ENCODE data around the gene DTX1. TPM values are rescaled to one million over a fixed set of nuclear protein-coding genes. Genes with fewer than 3 reads are reported as not detected.

DTX1 gene
- total RNA-seq, 1 donor from 2014 or later = not detected

DNA sequence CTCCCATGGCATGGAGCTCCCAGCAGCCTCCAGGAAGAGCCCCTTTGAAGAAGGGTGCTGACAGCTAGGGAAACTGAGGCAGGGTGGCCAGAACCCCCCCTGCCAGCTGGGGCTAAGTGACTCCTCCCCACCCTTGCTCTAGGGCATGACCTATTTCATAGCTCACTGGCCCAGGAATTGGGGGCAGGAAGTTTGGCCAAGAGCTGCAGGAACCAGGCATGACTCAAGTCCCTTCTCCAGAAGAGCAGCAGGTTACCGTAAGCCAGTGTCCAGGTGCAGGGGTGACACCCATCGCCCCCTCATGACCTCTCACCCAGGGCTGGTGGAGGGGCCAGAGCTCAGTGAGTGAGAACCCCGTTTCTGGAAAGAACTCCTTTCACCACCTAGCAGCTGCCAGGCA is 77.1 kb downstream of the DTX1 start:
- Mint-ChIP-seq H3K9me3 (ENCODE audit: low read depth) (no peaks in the 10 kb centered on the region), H3K27ac (ENCODE audit: unreplicated experiment) (no peak overlapping the region), H3K4me1 (ENCODE audit: low read depth) (no peaks in the 10 kb centered on the region), H3K36me3 (ENCODE audit: low read depth) (no peaks in the 10 kb centered on the region), H3K27me3 (ENCODE audit: low read depth) (peaks cover 49% of the 10 kb centered on the region), H3K4me3 (ENCODE audit: unreplicated experiment) (no peak overlapping the region)
- TF ChIP-seq, protein P1, sequence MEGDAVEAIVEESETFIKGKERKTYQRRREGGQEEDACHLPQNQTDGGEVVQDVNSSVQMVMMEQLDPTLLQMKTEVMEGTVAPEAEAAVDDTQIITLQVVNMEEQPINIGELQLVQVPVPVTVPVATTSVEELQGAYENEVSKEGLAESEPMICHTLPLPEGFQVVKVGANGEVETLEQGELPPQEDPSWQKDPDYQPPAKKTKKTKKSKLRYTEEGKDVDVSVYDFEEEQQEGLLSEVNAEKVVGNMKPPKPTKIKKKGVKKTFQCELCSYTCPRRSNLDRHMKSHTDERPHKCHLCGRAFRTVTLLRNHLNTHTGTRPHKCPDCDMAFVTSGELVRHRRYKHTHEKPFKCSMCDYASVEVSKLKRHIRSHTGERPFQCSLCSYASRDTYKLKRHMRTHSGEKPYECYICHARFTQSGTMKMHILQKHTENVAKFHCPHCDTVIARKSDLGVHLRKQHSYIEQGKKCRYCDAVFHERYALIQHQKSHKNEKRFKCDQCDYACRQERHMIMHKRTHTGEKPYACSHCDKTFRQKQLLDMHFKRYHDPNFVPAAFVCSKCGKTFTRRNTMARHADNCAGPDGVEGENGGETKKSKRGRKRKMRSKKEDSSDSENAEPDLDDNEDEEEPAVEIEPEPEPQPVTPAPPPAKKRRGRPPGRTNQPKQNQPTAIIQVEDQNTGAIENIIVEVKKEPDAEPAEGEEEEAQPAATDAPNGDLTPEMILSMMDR (IDR thresholded peaks at IDR 0.05) = no peak
- no peak for DNase-seq (ENCODE audit: low spot score)

DNA sequence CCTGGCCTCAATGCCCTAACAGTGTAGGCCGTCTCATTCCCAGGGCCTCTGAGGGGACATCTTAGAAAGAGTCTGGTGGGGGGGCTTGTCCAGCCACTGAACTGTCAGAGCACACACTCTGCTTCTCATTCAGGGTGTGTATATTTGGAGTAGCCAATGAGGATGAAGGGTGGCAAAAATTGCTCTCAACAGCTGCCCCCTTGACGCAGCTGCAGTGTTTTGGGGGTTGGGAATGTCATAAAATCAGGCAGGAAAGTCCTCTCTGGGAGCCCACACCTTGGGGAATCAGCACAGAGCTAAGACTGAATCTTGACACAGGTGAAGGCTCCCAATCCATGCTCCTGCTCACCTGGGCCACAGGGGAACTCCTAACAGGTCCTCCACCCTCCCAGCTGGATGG is 77.5 kb downstream of the DTX1 start:
- Mint-ChIP-seq H3K36me3 (ENCODE audit: low read depth) (no peaks in the 10 kb centered on the region), H3K4me3 (ENCODE audit: unreplicated experiment) (no peak overlapping the region), H3K9me3 (ENCODE audit: low read depth) (no peaks in the 10 kb centered on the region), H3K27ac (ENCODE audit: unreplicated experiment) (no peak overlapping the region), H3K27me3 (ENCODE audit: low read depth) (peaks cover 45% of the 10 kb centered on the region), H3K4me1 (ENCODE audit: low read depth) (no peaks in the 10 kb centered on the region)
- TF ChIP-seq, protein P1 (IDR thresholded peaks at IDR 0.05) = no peak
- DNase-seq (ENCODE audit: low spot score) = no peak

DNA sequence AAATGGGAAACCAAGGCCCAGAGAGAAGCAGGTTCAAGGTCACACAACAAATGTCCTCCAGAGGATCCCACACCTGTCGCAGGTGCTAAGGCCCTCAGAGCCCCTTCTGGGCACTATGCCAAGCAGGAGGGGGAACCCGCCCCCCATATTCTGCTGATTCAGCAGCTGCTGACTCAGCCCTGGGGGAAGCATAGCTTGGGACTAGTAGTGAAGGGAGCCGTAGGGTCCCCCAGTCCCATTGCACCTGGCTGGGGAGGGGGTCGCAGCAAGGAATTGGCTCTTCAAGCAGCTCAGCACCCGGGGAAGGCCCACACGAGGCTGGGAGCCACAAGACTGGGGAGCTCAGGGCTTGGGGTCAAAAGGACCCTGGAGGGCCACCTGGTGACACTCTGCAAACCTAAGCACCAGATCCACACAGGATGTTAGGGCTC is 78.0 kb downstream of the DTX1 start:
- Mint-ChIP-seq H3K36me3 (ENCODE audit: low read depth) (no peaks in the 10 kb centered on the region), H3K27me3 (ENCODE audit: low read depth) (peaks cover 40% of the 10 kb centered on the region), H3K4me3 (ENCODE audit: unreplicated experiment) (no peak overlapping the region), H3K9me3 (ENCODE audit: low read depth) (no peaks in the 10 kb centered on the region), H3K4me1 (ENCODE audit: low read depth) (no peaks in the 10 kb centered on the region), H3K27ac (ENCODE audit: unreplicated experiment) (no peak overlapping the region)
- TF ChIP-seq, protein P1 (IDR thresholded peaks at IDR 0.05) = no peak
- no peak for DNase-seq (ENCODE audit: low spot score)

DNA sequence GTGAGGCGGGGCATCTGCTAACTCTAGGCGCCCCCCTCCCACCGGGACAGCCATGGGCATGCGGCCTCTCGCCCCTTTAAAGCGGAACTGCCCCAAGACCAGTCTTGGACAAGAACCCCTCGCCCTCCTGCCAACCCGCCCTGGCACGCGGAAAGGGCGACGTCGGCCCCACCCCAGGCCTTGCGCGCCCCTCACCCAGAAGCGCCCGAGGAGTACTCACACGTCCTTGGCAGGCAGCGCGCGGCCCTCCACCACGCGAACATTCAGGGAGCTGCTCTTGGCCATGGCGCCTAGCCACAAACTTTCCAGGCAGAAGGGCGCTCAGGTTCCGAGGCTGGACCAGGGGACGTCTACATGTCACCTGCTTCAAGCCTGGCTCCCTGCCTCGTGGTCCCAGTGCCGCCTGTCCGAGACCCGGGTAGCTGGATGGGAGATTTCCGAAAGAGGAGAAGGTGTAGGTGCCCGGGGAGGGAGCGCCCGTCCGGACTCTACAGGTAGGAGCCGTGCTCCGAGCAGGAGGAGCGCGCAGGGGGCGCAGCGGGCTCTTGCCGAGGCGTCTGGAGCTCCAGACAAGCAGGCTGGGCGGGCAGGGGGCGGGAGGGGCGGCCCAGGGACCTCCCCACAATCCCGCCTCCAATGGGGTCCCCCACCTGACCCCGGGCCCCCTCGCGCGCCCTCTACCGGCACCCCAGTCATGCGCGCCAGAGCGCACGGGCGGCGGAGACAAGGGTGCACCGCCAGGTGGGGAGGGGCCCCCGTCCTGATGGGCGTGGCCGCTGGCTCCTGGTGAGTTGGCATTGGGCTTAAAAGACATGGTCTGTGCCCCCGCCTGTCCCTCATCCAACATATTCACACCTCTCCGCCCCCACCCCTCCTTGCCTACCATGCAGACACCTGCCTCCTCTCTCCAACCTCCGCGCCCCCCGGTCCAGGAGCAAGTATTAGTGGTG is 78.9 kb downstream of the DTX1 start, which contains the start of gene RASAL1:
RASAL1 (minus strand) TSS at position 584 of the 950 bp plus-strand sequence; CDS start at position 285, 299 bp downstream.
- Mint-ChIP-seq H3K36me3 (ENCODE audit: low read depth) (no peaks in the 10 kb centered on the region), H3K27ac (ENCODE audit: unreplicated experiment) (no peak within 1 kb of the TSS), H3K9me3 (ENCODE audit: low read depth) (no peaks in the 10 kb centered on the region), H3K4me3 (ENCODE audit: unreplicated experiment) (peak within 1 kb of the TSS; percentile 9), H3K4me1 (ENCODE audit: low read depth) (no peaks in the 10 kb centered on the region), H3K27me3 (ENCODE audit: low read depth) (peaks cover 38% of the 10 kb centered on the region)
- TF ChIP-seq, protein P1 (IDR thresholded peaks at IDR 0.05) = peak; percentile 61
- DNase-seq (ENCODE audit: low spot score) = no peak

DNA sequence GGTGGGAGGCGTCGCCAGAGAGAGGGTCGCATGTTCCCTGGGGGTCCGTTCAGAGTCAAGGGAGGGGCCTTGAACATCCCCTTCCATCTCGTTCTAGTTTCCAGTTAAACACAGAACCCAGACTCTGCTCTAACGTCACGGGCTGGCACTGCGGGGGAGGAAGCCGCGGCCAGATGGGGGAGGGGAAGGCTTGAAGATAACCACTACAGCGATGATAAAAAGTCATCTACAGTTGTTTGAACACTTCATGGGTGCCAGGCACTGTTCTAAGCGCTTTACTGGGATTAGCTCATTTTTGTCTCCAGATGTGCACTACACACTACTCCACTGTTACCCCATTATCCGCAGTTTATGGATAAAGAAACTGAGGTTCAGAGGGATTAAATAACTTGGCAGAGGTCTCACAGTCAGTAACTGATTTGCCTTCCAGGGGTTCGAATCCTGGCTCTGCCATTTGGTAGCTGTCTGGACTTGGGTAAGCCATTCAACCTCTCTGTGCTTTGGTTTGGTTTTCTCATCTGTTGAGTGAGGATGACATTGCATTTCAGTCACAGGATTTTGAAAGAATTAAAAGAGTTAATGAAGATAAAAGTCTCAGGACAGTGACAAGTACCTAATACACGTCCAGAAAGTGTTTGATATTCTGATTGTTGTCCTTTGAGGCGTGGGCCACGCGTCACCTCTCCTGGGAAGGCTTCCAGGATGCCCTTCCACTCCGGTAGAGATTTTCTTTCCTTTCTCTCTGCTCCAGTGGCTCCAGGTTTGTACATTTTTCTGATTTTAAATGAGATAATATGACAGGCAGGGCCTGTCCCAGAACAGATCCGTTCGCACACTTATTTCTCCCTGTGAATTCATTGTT is 79.8 kb downstream of the DTX1 start:
- Mint-ChIP-seq H3K27ac (ENCODE audit: unreplicated experiment) (no peak overlapping the region), H3K4me3 (ENCODE audit: unreplicated experiment) (no peak overlapping the region), H3K9me3 (ENCODE audit: low read depth) (no peaks in the 10 kb centered on the region), H3K36me3 (ENCODE audit: low read depth) (no peaks in the 10 kb centered on the region), H3K27me3 (ENCODE audit: low read depth) (peaks cover 34% of the 10 kb centered on the region), H3K4me1 (ENCODE audit: low read depth) (no peaks in the 10 kb centered on the region)
- TF ChIP-seq, protein P1 (IDR thresholded peaks at IDR 0.05) = no peak
- no peak for DNase-seq (ENCODE audit: low spot score)
